NCI-H1436 treated with DMSO at 0.1 percent for 48 hours (cell line): Measurements from ENCODE around the gene MTG1.

Experiments
- DNase-seq: peaks from one replicate; lab custom pipeline; 2025; lab: John Stamatoyannopoulos, UW

The MTG1 gene, protein sequence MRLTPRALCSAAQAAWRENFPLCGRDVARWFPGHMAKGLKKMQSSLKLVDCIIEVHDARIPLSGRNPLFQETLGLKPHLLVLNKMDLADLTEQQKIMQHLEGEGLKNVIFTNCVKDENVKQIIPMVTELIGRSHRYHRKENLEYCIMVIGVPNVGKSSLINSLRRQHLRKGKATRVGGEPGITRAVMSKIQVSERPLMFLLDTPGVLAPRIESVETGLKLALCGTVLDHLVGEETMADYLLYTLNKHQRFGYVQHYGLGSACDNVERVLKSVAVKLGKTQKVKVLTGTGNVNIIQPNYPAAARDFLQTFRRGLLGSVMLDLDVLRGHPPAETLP

GRCh38 chr10:133394064-133394663 is at the start of gene MTG1:
Gene MTG1 (plus strand): TSS chr10:133394157. CDS start chr10:133394221, 64 bp downstream.
- peak; percentile 75 for DNase-seq

- DNase-seq = no peak
These were observed 49.7 kb upstream of the MTG1 start for GRCh38 chr10:133344236-133344635.

- no peak for DNase-seq
These were observed 47.5 kb upstream of the MTG1 start for GRCh38 chr10:133346413-133346812.

GRCh38 chr10:133347710-133348517 is 46.0 kb upstream of the MTG1 start:
- no peak for DNase-seq

- no peak for DNase-seq
These were observed 44.8 kb upstream of the MTG1 start for GRCh38 chr10:133349160-133349568.

- no peak for DNase-seq
These were observed 44.4 kb upstream of the MTG1 start for GRCh38 chr10:133349577-133350011.

DNA sequence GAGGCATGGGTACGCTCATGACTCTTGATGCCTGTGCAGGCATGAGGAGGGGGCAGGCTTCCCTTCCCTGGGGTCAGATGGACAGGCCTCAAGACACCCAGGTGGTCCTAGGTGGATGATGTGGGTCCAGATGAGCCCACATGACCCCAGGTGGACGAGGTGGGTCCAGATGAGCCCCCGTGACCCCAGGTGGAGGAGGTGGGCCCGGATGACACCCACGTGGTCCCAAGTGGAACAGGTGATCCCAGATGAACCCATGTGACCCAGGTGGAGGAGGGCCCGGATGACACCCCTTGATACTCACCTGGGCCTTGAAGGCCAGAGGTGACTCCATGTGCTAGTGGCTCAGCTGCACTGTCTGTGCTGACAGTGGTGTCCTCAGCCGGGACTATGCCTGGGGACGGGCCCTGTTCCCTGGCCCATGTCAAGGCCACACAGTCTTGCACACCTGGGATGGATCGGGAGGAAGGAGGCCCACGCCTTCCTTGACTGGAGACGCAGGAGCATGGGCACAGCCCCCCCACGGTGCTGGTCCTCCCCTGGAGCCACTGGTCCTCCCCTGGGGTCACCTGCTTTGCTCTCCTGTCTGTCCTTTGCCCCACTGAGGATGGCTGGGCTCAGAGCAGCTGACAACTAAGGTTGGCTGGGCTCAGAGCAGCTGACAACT is 43.5 kb upstream of the MTG1 start:
- no peak for DNase-seq

GRCh38 chr10:133350950-133351329 is 43.0 kb upstream of the MTG1 start:
- no peak for DNase-seq

DNA sequence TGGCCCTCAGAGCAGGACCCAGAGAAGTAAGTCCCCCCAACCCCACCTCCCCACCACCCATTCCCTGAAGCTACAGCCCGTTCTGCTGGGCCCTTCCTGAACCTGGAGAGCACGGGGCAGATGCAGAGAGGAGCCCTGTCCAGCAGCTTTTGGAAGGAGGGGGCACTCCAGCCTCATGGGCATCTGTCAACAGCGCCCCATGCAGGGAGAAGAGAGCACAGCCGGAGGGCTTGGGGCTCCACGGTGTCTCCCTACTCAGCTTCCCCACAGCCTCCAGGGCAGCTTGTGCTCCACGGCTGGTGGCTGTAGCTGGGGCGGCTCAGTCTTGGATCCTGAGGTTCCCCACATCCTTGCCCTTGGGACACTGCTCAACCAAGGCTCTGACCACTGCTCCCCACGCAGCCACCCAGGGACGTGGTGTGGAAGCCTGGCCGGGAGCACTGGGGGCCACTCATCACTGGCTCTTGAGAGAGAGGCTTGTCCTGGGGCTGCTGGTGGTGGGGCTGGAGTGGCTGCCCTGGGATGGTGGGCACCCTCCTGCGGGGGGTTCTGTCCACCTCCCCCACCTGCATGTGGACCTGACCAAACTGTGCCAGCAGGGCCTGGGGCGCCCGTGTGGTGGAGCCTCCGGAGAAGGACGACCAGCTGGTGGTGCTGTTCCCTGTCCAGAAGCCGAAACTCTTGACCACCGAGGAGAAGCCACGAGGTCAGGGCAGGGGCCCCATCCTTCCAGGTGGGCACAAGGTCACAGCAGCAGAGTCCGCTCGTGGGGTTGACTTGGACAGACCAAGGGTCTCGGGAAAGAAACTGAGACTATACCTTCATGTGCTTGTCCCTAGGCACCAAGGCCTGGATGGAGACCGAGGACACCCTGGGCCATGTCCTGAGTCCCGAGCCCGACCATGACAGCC is 42.3 kb upstream of the MTG1 start:
- no peak for DNase-seq

DNA sequence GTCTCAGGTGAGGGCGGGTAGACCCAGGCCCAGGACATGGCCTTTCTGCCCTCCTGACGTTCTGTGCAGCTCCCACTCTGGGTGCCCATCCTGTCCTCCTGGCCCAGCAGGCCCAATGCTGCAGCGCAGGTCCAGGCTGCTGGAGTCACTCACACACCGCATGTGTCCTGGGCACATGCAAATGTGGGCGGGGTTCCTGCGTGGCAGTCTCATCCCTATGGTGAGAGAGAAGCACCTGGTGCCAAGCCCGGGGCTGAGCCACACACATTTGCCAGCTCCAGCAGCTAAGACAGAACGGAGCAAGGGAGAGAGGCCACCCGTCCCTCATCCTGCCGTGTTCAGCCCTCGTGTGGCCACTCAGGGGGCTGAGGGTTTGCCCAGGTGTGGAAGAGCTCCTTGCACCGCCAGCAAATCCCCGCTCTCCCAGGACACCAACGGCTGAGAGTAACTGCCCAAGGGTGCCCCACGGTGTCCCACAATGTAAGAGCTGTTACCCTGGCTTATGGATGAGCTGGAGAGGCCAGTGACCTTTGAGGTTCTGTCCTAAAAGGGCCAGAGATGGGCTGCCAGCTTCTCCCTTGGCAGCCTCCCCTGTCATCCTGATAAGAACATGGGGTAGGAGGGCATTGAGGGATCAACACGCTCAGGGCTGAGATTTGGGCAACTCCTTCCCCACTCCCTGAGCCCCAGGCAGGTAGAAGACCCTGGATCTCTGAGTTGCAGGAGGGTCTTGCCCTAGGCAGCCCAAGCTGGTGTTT is 40.6 kb upstream of the MTG1 start:
- DNase-seq = no peak

DNA sequence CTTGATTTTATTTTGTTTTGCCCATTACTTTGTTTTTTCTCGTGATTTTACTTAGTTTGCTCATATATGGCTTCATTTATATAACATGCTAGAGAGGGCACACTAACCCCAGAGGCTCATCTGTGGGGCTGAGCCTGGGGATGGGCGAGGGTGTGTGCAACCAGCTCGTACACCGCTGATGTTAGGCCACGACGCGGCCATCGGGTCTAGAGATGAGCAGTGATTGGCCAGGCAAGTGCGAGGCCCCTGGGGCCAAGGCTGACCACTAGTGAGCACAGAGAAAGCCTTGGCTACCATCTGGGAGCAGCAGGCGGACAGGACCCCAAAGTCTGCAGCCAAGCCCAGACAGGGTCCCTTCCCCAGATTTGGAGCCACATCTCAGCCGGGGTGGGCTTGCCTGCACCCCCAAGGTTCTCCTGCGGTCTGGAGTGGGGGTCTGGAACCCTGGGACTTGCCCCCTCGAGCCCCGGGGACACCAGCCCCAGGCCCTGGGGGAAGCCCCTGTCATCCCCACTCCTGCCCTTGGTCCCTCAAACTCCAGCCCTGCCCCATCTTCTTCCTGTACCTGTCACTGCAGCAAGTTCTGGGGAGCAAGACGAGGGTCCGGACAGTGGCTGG is 39.9 kb upstream of the MTG1 start:
- no peak for DNase-seq

DNA sequence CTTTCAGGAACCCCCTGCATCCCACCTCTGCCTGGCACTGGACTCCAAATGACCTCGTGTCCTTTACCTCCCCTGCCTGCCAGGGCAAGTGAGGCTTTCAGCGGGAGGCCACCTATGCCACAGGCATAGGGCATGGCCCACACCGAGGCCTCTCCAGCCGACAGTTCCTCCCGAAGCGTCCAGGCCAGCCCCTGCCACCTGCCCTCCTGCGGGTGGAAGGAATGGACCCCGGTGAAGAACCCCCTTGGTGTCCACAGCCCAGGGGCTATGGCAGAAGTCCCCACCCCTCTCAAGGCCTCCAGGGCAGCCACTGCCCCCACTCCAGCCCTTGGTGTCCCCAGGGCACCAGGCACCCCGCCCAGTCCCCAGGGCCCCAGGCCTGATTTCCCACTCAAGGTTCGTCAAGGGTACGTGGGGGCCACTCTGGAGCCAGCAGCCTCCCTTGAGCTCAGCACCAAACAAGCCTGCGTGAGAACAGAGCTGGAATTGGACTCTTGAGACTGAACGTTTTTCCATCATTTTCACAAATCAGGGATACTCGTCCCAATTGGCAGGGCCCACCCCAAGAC is 39.2 kb upstream of the MTG1 start:
- DNase-seq = no peak

DNA sequence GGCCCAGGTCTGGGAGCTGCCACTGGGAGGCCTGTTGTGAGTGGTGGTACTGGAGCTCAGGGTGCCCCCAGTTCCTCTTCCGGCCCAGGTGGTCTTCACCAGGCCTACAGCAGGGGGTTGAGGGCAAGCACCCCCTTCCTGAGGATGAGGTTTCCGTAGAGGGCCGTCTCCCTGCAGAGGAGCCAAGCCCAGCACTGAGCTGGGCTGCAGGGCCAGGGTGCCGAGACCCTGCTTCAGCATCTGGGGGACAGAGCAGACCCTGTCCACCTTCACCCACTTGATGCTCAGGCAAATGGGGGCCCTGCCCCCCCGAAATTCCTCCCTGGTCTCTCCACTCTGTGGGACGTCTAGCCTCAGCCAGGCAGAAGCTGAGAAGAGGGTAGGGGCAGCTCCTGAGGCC is 38.7 kb upstream of the MTG1 start:
- DNase-seq = no peak

DNA sequence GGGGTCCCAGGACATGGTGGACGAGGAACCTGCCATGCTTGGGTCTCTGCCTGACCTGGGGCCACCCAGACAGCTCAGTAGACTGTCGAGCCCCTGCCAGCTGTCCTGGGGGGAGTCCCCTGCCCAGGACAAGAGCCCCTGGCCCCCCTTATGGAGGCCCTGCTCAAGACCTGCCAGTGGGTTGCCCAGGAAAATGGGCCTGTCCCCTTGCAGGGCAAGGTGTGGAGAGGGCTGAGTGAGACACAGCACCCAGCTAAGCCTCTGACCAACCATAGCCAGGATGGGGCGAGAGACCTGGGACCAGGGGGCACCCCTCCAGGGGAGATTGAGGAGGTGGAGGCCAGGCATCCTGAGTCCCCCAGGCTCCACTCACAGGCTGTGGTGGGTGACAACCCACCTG is 38.0 kb upstream of the MTG1 start:
- DNase-seq = no peak

GRCh38 chr10:133356549-133357284 is 37.2 kb upstream of the MTG1 start:
- no peak for DNase-seq

GRCh38 chr10:133357285-133358161 is 36.4 kb upstream of the MTG1 start, which contains the start of gene FUOM:
Gene FUOM (minus strand): TSS chr10:133358019. CDS start chr10:133358007, 12 bp downstream.
- DNase-seq = no peak

DNA sequence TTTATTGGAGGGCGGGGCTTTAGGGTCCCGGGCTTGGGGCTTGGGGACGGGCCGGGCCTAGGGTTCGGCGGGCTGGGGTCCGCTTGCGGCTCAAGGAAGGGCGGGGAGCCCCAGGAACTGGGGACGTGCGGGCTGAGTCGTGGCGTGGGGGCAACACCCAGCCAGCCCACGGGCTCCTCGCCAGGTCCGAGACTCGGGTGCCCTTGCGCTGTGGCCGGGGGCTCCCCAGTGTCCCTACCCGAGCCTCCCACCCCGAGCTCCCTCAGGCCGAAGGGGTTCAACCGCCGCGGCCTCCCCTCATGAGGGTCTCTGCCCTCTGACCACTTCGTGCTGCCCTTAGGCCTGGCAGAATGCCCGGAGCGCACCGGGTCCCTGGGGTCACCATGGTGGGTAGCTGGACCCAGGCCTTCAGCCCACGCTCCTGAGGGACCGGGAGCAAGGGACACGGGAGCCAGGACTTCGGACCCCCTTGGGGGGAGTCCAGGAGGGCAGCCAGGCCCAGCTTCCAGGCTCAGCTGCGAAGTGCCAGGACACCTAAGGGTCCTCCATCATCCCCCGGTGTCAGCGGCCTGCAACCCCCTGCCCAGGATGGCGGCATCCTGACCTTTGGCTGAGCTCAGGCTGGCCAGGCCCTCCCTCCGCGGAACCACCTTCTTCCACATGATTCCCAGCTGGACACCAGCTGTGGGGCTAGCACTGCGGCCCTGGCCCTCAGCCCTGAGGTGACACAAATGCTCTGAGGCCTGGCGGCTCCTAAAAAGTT is 35.6 kb upstream of the MTG1 start:
- no peak for DNase-seq
